K562 (cell line): ENCODE data around the gene FOCAD. TPM values are rescaled to one million over a fixed set of nuclear protein-coding genes. Genes with fewer than 3 reads are reported as not detected.

ENCODE experiments used
- ATAC-seq: fragments of 200-7000 bp; cut with Tn5 transposase; 3 replicates; pipeline ENCODE4 v1.9.1; 2020; ENCODE audit warnings: moderate library complexity
- BruUV-seq: library from RNA; stranded (reverse); fragments of 400-500 nt; replicated peaks from 2 replicates; lab custom pipeline; 2021; lab: Mats Ljungman, UMichigan
- CTCF ChIA-PET: fragments of 300-600 bp; formaldehyde crosslinking; extraction: SDS; loops from one replicate; lab custom pipeline; 2021; ENCODE audit warnings: low intra/inter-chr PET ratio; lab: Yijun Ruan, JAX
- POLR2A ChIA-PET: fragments of 300-600, 350-650 bp; sonication (Branson Sonifier 250); formaldehyde crosslinking; extraction: SDS; loops from one replicate; lab custom pipeline; 2021; ENCODE audit warnings: antibody characterized with exemption, inconsistent platforms; lab: Yijun Ruan, JAX
- DNase-seq, 4 experiments: peaks; one replicate each; pipeline versions ENCODE4 v3.0.0 to v3.0.0-alpha.2; 2011 to 2018; ENCODE audit warnings: low spot score in 3 of 4, mixed read lengths in 3 of 4; ENCODE audit errors: extremely low read depth in 1 of 4
- FAIRE-seq: peaks from 2 replicates; lab custom pipeline; 2011; peaks lifted over from hg19 to GRCh38; lab: Jason Lieb, UNC
- H2AFZ ChIP-seq: 2 replicates; pipeline ENCODE4 v1.6.0; 2011; ENCODE audit warnings: low read depth, low read length, control low read depth, inconsistent platforms
- H3K27ac ChIP-seq: fragments of 200-600 bp; 3 replicates; pipeline ENCODE4 v1.8.0; 2011; ENCODE audit warnings: low read depth, mild to moderate bottlenecking, control low read depth, inconsistent platforms, low read length, moderate library complexity, mixed read lengths; ENCODE audit errors: extremely low read depth
- H3K27me3 ChIP-seq, 2 experiments: fragments of 300-600 bp in 1 of 2; 2 replicates in 1 of 2; 3 replicates in 1 of 2; pipeline versions ENCODE4 v1.6.0 to v1.8.0; 2011; ENCODE audit warnings: inconsistent platforms in 2 of 2, low read length in 2 of 2, mild to moderate bottlenecking in 1 of 2, mixed read lengths in 1 of 2, moderate library complexity in 1 of 2; ENCODE audit not compliant: control insufficient read depth in 2 of 2, insufficient read depth in 2 of 2
- H3K36me3 ChIP-seq: fragments of 300-600 bp; 3 replicates; pipeline ENCODE4 v1.8.0; 2011; ENCODE audit warnings: mild to moderate bottlenecking, low read length, inconsistent platforms; ENCODE audit not compliant: control insufficient read depth, insufficient read depth
- H3K4me1 ChIP-seq, 2 experiments: fragments of 200-600 bp in 1 of 2; replicated peaks in 1 of 2; 2 replicates in 1 of 2; 3 replicates in 1 of 2; pipeline versions ENCODE4 v1.5.1 to v1.8.0; 2011; ENCODE audit warnings: inconsistent platforms in 2 of 2, low read length in 2 of 2, mild to moderate bottlenecking in 1 of 2, mixed read lengths in 1 of 2, moderate library complexity in 1 of 2; ENCODE audit not compliant: control insufficient read depth in 2 of 2, insufficient read depth in 2 of 2
- H3K4me2 ChIP-seq: 2 replicates; pipeline ENCODE4 v1.6.1; 2011; ENCODE audit warnings: low read length, control low read depth, inconsistent platforms, mixed read lengths; ENCODE audit not compliant: insufficient read depth
- H3K4me3 ChIP-seq: fragments of 200-600 bp; sonication (generic), shearing (Covaris generic); 2 replicates; pipeline ENCODE4 v1.5.1; 2016; ENCODE audit warnings: control low read depth, inconsistent platforms
- H3K79me2 ChIP-seq: fragments of 200-600 bp; 3 replicates; pipeline ENCODE4 v1.8.0; 2011; ENCODE audit warnings: low read length, inconsistent platforms; ENCODE audit not compliant: control insufficient read depth, insufficient read depth
- H3K9ac ChIP-seq, 2 experiments: 2 replicates each; pipeline versions ENCODE4 v1.6.0 to v1.6.1; 2011; ENCODE audit warnings: low read depth in 2 of 2, low read length in 2 of 2, control low read depth in 1 of 2, inconsistent platforms in 1 of 2, mild to moderate bottlenecking in 1 of 2, mixed read lengths in 1 of 2; ENCODE audit not compliant: insufficient read depth in 1 of 2
- H3K9me1 ChIP-seq: one replicate; pipeline ENCODE4 v1.6.0; 2011; ENCODE audit warnings: inconsistent platforms, mild to moderate bottlenecking, low read length, moderate library complexity; ENCODE audit not compliant: control insufficient read depth, insufficient read depth
- H3K9me3 ChIP-seq: replicated peaks from 2 replicates; pipeline ENCODE4 v1.5.1; 2011; ENCODE audit warnings: low read depth, low read length, inconsistent platforms; ENCODE audit not compliant: control insufficient read depth, insufficient read depth
- H4K20me1 ChIP-seq: replicated peaks from 2 replicates; pipeline ENCODE4 v1.6.1; 2011; ENCODE audit warnings: low read length, inconsistent platforms, mixed read lengths; ENCODE audit not compliant: control insufficient read depth, insufficient read depth
- CHD1 ChIP-seq: fragments of 200-600 bp; sonication (generic); IDR thresholded peaks from one replicate; pipeline ENCODE4 v1.6.1; 2012; ENCODE audit warnings: mild to moderate bottlenecking, moderate library complexity, low read length, inconsistent platforms
- CLOCK ChIP-seq: fragments of 250-450 bp; sonication (Bioruptor Pico); IDR thresholded peaks from 2 replicates; pipeline ENCODE4 v1.4.0; 2020; ENCODE audit warnings: mild to moderate bottlenecking, moderate library complexity, borderline replicate concordance
- ETV6 ChIP-seq, 3 experiments: fragments of 150-350 bp in 1 of 3; sonication (generic) in 1 of 3; formaldehyde crosslinking in 1 of 3; IDR thresholded peaks; 2 replicates each; pipeline versions ENCODE4 v1.6.1 to v1.8.0; 2014 to 2022; ENCODE audit warnings: borderline replicate concordance in 2 of 3, low read depth in 2 of 3, antibody characterized with exemption in 1 of 3, low read length in 1 of 3, mild to moderate bottlenecking in 1 of 3, missing genetic modification reagents in 1 of 3
- FOXA1 ChIP-seq: fragments of 450-650 bp; IDR thresholded peaks from 2 replicates; pipeline ENCODE4 v1.6.1; 2016; ENCODE audit warnings: mild to moderate bottlenecking, borderline replicate concordance
- ID3 ChIP-seq, 2 experiments: fragments of 250-450 bp in 1 of 2; fragments of 450-650 bp in 1 of 2; sonication (Bioruptor Pico) in 1 of 2; IDR thresholded peaks; 2 replicates each; pipeline versions ENCODE4 v1.6.1 to v1.8.0; 2016 to 2021; ENCODE audit warnings: mild to moderate bottlenecking in 2 of 2, moderate library complexity in 2 of 2, missing compliant biosample characterization in 1 of 2, missing genetic modification characterization in 1 of 2
- MTA3 ChIP-seq: fragments of 450-650 bp; formaldehyde crosslinking; IDR thresholded peaks from 2 replicates; pipeline ENCODE4 v1.6.1; 2017; ENCODE audit warnings: mild to moderate bottlenecking, borderline replicate concordance
- NCOA2 ChIP-seq, 2 experiments: fragments of 450-650 bp; IDR thresholded peaks; 2 replicates each; pipeline ENCODE4 v1.6.1; 2018; ENCODE audit warnings: mild to moderate bottlenecking in 2 of 2, moderate library complexity in 1 of 2; ENCODE audit not compliant: partially characterized antibody in 2 of 2
- NRF1 ChIP-seq, 2 experiments: fragments of 450-650 bp; IDR thresholded peaks in 1 of 2; conservative IDR thresholded peaks in 1 of 2; 2 replicates each; pipeline ENCODE4 v1.6.1; 2014; ENCODE audit warnings: mild to moderate bottlenecking in 2 of 2
- SFPQ ChIP-seq: fragments of 200-400 bp; formaldehyde crosslinking; IDR thresholded peaks from 2 replicates; pipeline ENCODE4 v1.6.1; 2017; ENCODE audit warnings: mild to moderate bottlenecking, low read depth, low read length, moderate library complexity
- SMARCA5 ChIP-seq: fragments of 450-650 bp; IDR thresholded peaks from 2 replicates; pipeline ENCODE4 v1.6.1; 2016
- SOX6 ChIP-seq: fragments of 450-650 bp; IDR thresholded peaks from 2 replicates; pipeline ENCODE4 v1.6.1; 2014; ENCODE audit warnings: mild to moderate bottlenecking
- STAG1 ChIP-seq: sonication (generic); formaldehyde crosslinking; IDR thresholded peaks from 2 replicates; pipeline ENCODE4 v1.5.0; 2020; ENCODE audit warnings: missing genetic modification reagents, borderline replicate concordance
- TOE1 ChIP-seq, 2 experiments: fragments of 450-650 bp in 1 of 2; sonication (generic) in 1 of 2; formaldehyde crosslinking in 1 of 2; IDR thresholded peaks; 2 replicates each; pipeline versions ENCODE4 v1.7.1 to v1.8.0; 2016 to 2022; ENCODE audit warnings: borderline replicate concordance in 2 of 2, mild to moderate bottlenecking in 2 of 2, antibody characterized with exemption in 1 of 2, inconsistent platforms in 1 of 2, low read depth in 1 of 2, missing genetic modification reagents in 1 of 2, moderate library complexity in 1 of 2
- ZC3H8 ChIP-seq: fragments of 450-650 bp; IDR thresholded peaks from 2 replicates; pipeline ENCODE4 v1.6.1; 2017
- ZNF551 ChIP-seq: fragments of 250-450 bp; sonication (Bioruptor Pico); IDR thresholded peaks from 2 replicates; pipeline ENCODE4 v1.5.0; 2021; ENCODE audit warnings: mild to moderate bottlenecking, moderate library complexity
- ZSCAN32 ChIP-seq: fragments of 450-650 bp; formaldehyde crosslinking; IDR thresholded peaks from 2 replicates; pipeline ENCODE4 v1.4.0; 2020; ENCODE audit warnings: mild to moderate bottlenecking, moderate library complexity
- WGBS: fragments of 100-300 bp; shearing (Covaris generic); methylation state at CpG from one replicate; pipeline ENCODE4 v1.1.6; 2016; ENCODE audit warnings: low coverage, mixed read lengths; ENCODE audit not compliant: insufficient coverage; ENCODE audit errors: missing lambda C conversion rate; 5-methylcytosine and 5-hydroxymethylcytosine counted together
- in situ Hi-C: fragments of 300-500 bp; cut with MboI; formaldehyde crosslinking; loops from 4 replicates; pipeline ENCODE4 v1.15.0; 2018; ENCODE audit warnings: inconsistent platforms, mixed read lengths
- intact Hi-C: fragments of 100-400 bp; cut with micrococcal nuclease; formaldehyde crosslinking; loops from 2 replicates; pipeline ENCODE4 v1.14.2; 2022
- polyA plus RNA-seq, 8 experiments: library from polyadenylated mRNA; depleted of rRNA in 4 of 8; stranded (reverse) in 5 of 8; unstranded in 3 of 8; fragments of >200 nt; fragmentation: Nextera tagmentation in 2 of 8; fragmentation: Illumina TruSeq in 1 of 8; extraction: Ambion mirVana in 2 of 8; extraction: Trizol in 1 of 8; gene quantifications; 2 replicates each; pipeline versions ENCODE4 v1.2.1 to v1.2.3, GENCODE V29; 2011 to 2014; ENCODE audit warnings: inconsistent platforms in 1 of 8, missing spikeins in 1 of 8
- total RNA-seq, 7 experiments: library from RNA; depleted of rRNA in 6 of 7; stranded (reverse); fragments of >200 nt in 6 of 7; fragmentation: Illumina TruSeq in 2 of 7; extraction: Trizol in 2 of 7; gene quantifications; 2 replicates each; pipeline versions ENCODE4 v1.2.1 to v1.2.3, GENCODE V29; 2011 to 2021; ENCODE audit warnings: low replicate concordance in 1 of 7

The FOCAD gene
- total and polyA plus RNA-seq, 9 of the 15 experiments (the other 6 are each of a cell fraction or from before 2014, with no cell fraction given) = 0.13 to 2.4 (median 1.6) TPM

- no peaks in the 10 kb centered on the region for H3K9me3 ChIP-seq
- H3K9ac ChIP-seq = no peak overlapping the region
- in situ Hi-C loops = no loop called here
- H3K36me3 ChIP-seq = no peaks in the 10 kb centered on the region
- no peak overlapping the region for H2AFZ ChIP-seq
- DNase-seq = no peak
- no peaks in the 10 kb centered on the region for H3K79me2 ChIP-seq
- WGBS = 25% methylated on average over 2 of the region's 2 CpGs
- FAIRE-seq = no peak
- no TSS peak for BruUV-seq
- no peaks in the 10 kb centered on the region for H4K20me1 ChIP-seq
- intact Hi-C loops = no loop called here
- no peak overlapping the region for H3K4me3 ChIP-seq
- ChIA-PET POLR2A (no interaction called here), CTCF (no interaction called here)
- no peak for ATAC-seq
- no peak overlapping the region for H3K27ac ChIP-seq
- TF ChIP-seq ETV6 (IDR thresholded peaks at IDR 0.05; ENCODE audit: borderline replicate concordance in 1 of 2, low read depth in 2 of 2, low read length in 1 of 2) = no peak
- no peak for TF ChIP-seq ETV6 (CRISPR knock-in tag; IDR thresholded peaks at IDR 0.05; ENCODE audit: borderline replicate concordance)
- TF ChIP-seq FOXA1 = no peak
- TF ChIP-seq SOX6 = no peak
- TF ChIP-seq NCOA2 (IDR thresholded peaks at IDR 0.05; ENCODE audit: partially characterized antibody in 2 of 2) = no peak
- no peak for TF ChIP-seq ID3 (CRISPR knock-in tag; IDR thresholded peaks at IDR 0.05)
- TF ChIP-seq ID3 (tag; IDR thresholded peaks at IDR 0.05) = no peak
- no peak for TF ChIP-seq SFPQ
- TF ChIP-seq NRF1 (conservative IDR thresholded peaks at IDR 0.05 in 1 of 2, IDR thresholded peaks at IDR 0.05 in 1 of 2) = no peak
- TF ChIP-seq ZSCAN32 (CRISPR knock-in tag) = no peak
- TF ChIP-seq MTA3 = no peak
- no peak for TF ChIP-seq CLOCK (CRISPR knock-in tag)
- TF ChIP-seq STAG1 (CRISPR knock-in tag) = no peak
- TF ChIP-seq SMARCA5 = no peak
- TF ChIP-seq ZNF551 = no peak
- TF ChIP-seq CHD1 = no peak
- TF ChIP-seq TOE1 (IDR thresholded peaks at IDR 0.05; ENCODE audit: borderline replicate concordance) = no peak
- TF ChIP-seq TOE1 (CRISPR knock-in tag; IDR thresholded peaks at IDR 0.05; ENCODE audit: borderline replicate concordance, low read depth) = no peak
- no peak for TF ChIP-seq ZC3H8
- TF ChIP-seq, all 486 proteins: peak for 0
- Histone ChIP-seq H3K4me1 (no peaks in the 10 kb centered on the region), H3K9me1 (no peaks in the 10 kb centered on the region), H3K27me3 (no peaks in the 10 kb centered on the region), H3K4me2 (no peak overlapping the region)
Measured at GRCh38 chr9:20744036-20744630, 60.1 kb downstream of the FOCAD start.
